Tibial artery (tissue), 4 donors: ENCODE results near the gene SCART1.

Experiments used
- DNase-seq, 2 donors: peaks; one replicate each; pipeline ENCODE4 v3.0.0-alpha.2; 2019
- H3K27ac ChIP-seq, 2 donors: fragments of 200-600 bp; sonication (generic) in 1 of 2; 1 replicate in 1 of 2; 2 replicates in 1 of 2; pipeline ENCODE4 v1.5.1; 2018 to 2019; ENCODE audit warnings: mild to moderate bottlenecking in 1 of 2
- H3K27me3 ChIP-seq, 2 donors: fragments of 200-600 bp; sonication (generic) in 1 of 2; one replicate each; pipeline versions ENCODE4 v1.5.1 to v1.6.0; 2016 to 2019
- H3K36me3 ChIP-seq, 3 donors: fragments of 200-600 bp; sonication (generic) in 2 of 3; one replicate each; pipeline ENCODE4 v1.5.1; 2016 to 2019; ENCODE audit warnings: mild to moderate bottlenecking in 2 of 3
- H3K4me1 ChIP-seq, 4 donors: fragments of 200-600 bp; sonication (generic) in 2 of 4; 1 replicate in 3 of 4; 2 replicates in 1 of 4; pipeline ENCODE4 v1.5.1; 2016 to 2019
- H3K4me3 ChIP-seq, 2 donors: fragments of 200-600 bp; sonication (generic) in 1 of 2; 1 replicate in 1 of 2; 2 replicates in 1 of 2; pipeline ENCODE4 v1.5.1; 2018 to 2019; ENCODE audit warnings: mild to moderate bottlenecking in 2 of 2
- H3K9me3 ChIP-seq, 3 donors: fragments of 200-600 bp; sonication (generic) in 1 of 3; one replicate each; pipeline ENCODE4 v1.5.1; 2016 to 2019
- intact Hi-C: fragments of 100-400 bp; cut with DNase I; formaldehyde crosslinking; loops from one replicate; pipeline ENCODE4 v1.15.0; 2023; ENCODE audit warnings: low total_unique reads
- TF ChIP-seq, protein P1 (sequence below), 2 experiments: fragments of 200-600 bp in 1 of 2; fragments of 450-650 bp in 1 of 2; IDR thresholded peaks; one replicate each; pipeline ENCODE4 v1.5.1; 2017 to 2019; ENCODE audit warnings: antibody characterized with exemption in 2 of 2, mild to moderate bottlenecking in 1 of 2, moderate library complexity in 1 of 2

Gene SCART1

DNA sequence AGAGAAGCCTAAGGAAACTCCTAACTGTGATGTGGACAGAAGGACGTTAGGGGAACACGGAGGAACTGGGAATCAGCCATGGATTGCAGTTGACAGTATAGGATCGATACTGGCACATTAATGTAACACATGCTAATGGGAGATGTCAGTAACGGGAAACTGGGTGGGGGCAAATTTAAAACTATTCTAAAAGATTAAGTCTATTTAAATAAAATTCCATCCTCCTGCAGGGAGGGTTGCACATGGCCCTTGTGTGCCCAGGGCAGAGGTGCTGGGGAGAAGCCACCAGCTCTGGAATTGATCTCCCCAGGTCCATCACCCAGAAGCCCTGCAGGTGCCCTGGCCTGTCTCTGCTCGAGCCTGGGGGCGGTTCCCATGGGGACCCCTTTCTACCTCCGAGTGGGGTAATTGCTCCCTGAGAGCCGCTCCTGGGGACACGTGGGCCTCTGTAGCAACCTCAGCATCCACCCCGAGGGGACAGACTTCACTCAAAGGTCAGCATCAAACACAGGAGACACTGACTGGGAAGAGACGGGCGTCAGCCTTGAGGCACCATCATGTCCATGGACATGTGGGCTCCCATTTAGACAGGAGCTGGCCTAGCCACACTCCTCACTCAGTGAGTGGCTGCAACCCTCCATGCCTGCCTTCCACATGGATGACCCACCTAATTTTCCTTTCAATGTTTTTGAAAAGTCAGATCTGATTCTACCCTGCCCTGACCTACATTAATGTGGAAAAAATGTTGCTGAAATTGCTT lies 21.1 kb downstream of the SCART1 start:
- intact Hi-C loops = no loop called here
- Histone ChIP-seq H3K27ac (no peak overlapping the region), H3K36me3 (peaks cover 0 to 3% (median 0%) of the 10 kb centered on the region in 3 donors), H3K4me3 (no peak overlapping the region), H3K4me1 (no peaks in the 10 kb centered on the region), H3K9me3 (peaks cover 0 to 7% (median 0%) of the 10 kb centered on the region in 3 donors), H3K27me3 (no peaks in the 10 kb centered on the region)
- DNase-seq = no peak
- TF ChIP-seq, protein P1, sequence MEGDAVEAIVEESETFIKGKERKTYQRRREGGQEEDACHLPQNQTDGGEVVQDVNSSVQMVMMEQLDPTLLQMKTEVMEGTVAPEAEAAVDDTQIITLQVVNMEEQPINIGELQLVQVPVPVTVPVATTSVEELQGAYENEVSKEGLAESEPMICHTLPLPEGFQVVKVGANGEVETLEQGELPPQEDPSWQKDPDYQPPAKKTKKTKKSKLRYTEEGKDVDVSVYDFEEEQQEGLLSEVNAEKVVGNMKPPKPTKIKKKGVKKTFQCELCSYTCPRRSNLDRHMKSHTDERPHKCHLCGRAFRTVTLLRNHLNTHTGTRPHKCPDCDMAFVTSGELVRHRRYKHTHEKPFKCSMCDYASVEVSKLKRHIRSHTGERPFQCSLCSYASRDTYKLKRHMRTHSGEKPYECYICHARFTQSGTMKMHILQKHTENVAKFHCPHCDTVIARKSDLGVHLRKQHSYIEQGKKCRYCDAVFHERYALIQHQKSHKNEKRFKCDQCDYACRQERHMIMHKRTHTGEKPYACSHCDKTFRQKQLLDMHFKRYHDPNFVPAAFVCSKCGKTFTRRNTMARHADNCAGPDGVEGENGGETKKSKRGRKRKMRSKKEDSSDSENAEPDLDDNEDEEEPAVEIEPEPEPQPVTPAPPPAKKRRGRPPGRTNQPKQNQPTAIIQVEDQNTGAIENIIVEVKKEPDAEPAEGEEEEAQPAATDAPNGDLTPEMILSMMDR (IDR thresholded peaks at IDR 0.05) = no peak

DNA sequence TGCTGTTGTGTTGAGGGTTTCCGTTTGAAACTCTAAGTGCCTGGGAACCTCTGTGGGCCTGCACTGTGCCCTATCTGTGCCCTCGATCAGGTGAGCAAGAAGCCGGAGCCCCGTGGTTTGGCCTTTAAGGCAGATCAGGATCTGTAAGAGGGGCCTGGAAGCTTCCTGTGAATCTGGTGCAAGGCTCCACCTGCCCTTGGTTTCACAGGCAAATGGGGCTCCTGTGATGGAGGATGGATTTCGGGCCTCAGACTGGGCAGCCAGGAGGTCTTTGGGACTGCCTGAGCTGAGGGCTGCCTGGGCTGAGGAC lies 21.6 kb downstream of the SCART1 start:
- intact Hi-C loops = no loop called here
- Histone ChIP-seq H3K27ac (no peak overlapping the region), H3K4me3 (no peak overlapping the region), H3K36me3 (peaks cover 0 to 3% (median 0%) of the 10 kb centered on the region in 3 donors), H3K9me3 (peaks cover 0 to 7% (median 0%) of the 10 kb centered on the region in 3 donors), H3K27me3 (no peaks in the 10 kb centered on the region), H3K4me1 (no peaks in the 10 kb centered on the region)
- TF ChIP-seq, protein P1 (IDR thresholded peaks at IDR 0.05) = no peak
- no peak for DNase-seq

DNA sequence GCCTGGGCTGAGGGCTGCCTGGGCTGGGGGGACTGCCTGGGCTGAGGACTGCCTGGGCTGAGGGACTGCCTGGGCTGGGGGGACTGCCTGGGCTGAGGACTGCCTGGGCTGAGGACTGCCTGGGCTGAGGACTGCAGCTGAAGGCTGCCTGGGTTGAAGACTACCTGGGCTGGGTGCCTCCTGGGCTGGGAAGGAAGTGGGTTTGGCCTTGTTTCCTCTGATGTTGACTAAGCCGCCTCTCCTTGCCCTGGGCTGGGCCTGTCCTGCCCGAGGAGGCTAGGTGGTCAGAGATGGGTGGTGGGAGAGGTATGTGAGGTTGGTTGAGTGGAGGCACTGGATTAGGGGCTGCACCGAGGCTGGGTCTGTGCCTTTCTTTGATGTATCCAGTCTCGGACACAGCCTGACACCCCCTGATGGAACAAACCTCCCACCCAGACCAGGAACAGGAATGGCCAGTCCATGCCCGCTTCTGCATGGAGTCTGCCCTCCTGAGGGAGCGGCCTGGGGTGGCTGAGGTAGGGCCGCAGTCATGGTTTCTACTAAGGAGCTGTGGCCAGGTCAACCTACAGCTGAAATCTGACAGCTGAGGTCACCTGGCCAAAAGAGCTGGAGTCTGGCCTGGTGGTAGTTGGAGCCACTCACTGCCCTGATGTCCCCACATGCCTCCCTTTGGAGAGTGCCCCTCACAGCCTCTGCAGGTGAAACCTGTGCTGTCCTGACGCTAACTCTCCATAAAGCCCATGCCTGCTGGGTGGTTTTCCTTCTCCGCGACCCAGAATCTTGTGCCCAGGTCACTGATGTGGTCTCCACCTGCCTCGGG lies 22.3 kb downstream of the SCART1 start:
- Histone ChIP-seq H3K4me3 (no peak overlapping the region), H3K27ac (no peak overlapping the region), H3K27me3 (no peaks in the 10 kb centered on the region), H3K36me3 (peaks cover 0 to 4% (median 0%) of the 10 kb centered on the region in 3 donors), H3K4me1 (no peaks in the 10 kb centered on the region), H3K9me3 (peaks cover 0 to 7% (median 0%) of the 10 kb centered on the region in 3 donors)
- TF ChIP-seq, protein P1 (IDR thresholded peaks at IDR 0.05) = no peak
- DNase-seq = no peak
- intact Hi-C loops = no loop called here

DNA sequence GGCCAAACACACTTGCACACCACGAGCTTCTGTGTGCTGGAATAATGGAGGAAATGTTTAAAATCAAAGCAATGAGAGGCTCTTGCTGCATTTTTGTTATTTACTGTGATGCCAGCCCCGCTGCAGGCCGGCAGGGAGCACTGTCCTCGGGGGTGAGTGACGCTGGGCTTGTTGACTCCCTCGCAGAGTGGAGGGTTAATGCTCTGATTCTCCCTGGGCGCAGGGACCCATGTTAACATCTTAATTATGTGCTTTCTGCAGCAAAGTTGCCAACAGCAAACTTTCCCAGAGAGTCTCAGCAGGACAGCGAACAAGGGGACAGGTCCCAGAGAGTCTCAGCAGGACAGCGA lies 22.9 kb downstream of the SCART1 start:
- peaks cover 0 to 7% (median under 1%) of the 10 kb centered on the region in 3 donors for H3K9me3 ChIP-seq
- intact Hi-C loops = no loop called here
- TF ChIP-seq, protein P1 (IDR thresholded peaks at IDR 0.05) = no peak
- no peak overlapping the region for H3K27ac ChIP-seq
- H3K27me3 ChIP-seq = no peaks in the 10 kb centered on the region
- no peak for DNase-seq
- no peaks in the 10 kb centered on the region for H3K4me1 ChIP-seq
- H3K4me3 ChIP-seq = no peak overlapping the region
- H3K36me3 ChIP-seq = peaks cover 0 to 10% (median 0%) of the 10 kb centered on the region in 3 donors

DNA sequence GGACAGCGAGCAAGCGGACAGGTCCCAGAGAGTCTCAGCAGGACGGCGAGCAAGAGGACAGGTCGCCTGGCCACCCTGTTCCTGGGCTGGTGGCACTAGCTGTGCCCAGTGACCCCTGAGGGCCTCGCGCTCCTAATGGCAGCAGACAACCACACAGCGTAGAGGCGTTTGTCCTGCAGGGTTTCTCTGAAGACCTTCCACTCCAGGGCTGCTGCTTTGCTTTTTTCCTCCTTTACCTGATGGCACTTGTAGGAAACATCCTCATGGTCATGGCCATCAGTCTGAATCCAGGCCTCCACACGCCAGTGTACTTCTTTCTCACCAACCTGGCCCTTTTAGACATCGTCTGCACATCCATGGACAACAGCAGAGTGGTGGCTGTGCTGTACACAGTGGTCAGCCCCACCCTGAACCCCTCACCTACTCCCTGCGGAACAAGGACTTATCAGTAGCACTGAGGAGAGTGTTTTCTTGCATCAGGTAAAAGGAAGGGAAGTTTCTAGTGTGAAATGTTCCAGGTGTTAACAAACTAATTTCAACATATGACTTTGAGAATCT lies 27.4 kb downstream of the SCART1 start:
- Histone ChIP-seq H3K36me3 (peaks cover 0 to 12% (median 4%) of the 10 kb centered on the region in 3 donors), H3K4me1 (no peaks in the 10 kb centered on the region), H3K27ac (no peak overlapping the region), H3K4me3 (no peak overlapping the region), H3K27me3 (no peaks in the 10 kb centered on the region), H3K9me3 (peaks cover 6 to 40% (median 20%) of the 10 kb centered on the region in 3 donors)
- intact Hi-C loops = no loop called here
- TF ChIP-seq, protein P1 (IDR thresholded peaks at IDR 0.05) = no peak
- no peak for DNase-seq
